Body of pancreas (tissue), 4 donors: ENCODE data around the gene MYO10. TPM values are rescaled to one million over a fixed set of nuclear protein-coding genes. Genes with fewer than 3 reads are reported as not detected.

Source experiments
- ATAC-seq: fragments of 150-250 bp; one replicate; pipeline ENCODE4 v1.9.1; 2016
- DNase-seq, 4 donors: peaks; one replicate each; pipeline ENCODE4 v3.0.0-alpha.2; 2019
- H3K27ac ChIP-seq, 4 donors: fragments of 200-600 bp; sonication (generic); 1 replicate in 3 of 4; 2 replicates in 1 of 4; pipeline versions ENCODE4 v1.5.1 to v1.6.1; 2016 to 2019; ENCODE audit warnings: mild to moderate bottlenecking in 1 of 4, mixed read lengths in 1 of 4, moderate library complexity in 1 of 4
- H3K27me3 ChIP-seq, 2 donors: fragments of 200-600 bp; sonication (generic); one replicate each; pipeline ENCODE4 v1.6.0; 2016; ENCODE audit warnings: mild to moderate bottlenecking in 1 of 2
- H3K36me3 ChIP-seq, 2 donors: fragments of 200-600 bp; sonication (generic); replicated peaks in 1 of 2; 2 replicates each; pipeline ENCODE4 v1.5.1; 2016; ENCODE audit warnings: low read depth in 2 of 2; ENCODE audit not compliant: insufficient read depth in 1 of 2
- H3K4me1 ChIP-seq: fragments of 200-600 bp; sonication (generic); one replicate; pipeline ENCODE4 v1.6.0; 2016
- H3K4me3 ChIP-seq, 2 donors: fragments of 200-600 bp; sonication (generic); 1 replicate in 1 of 2; 2 replicates in 1 of 2; pipeline ENCODE4 v1.5.1; 2016 to 2019
- H3K9me3 ChIP-seq, 3 donors: fragments of 200-600 bp; sonication (generic); 1 replicate in 2 of 3; 2 replicates in 1 of 3; pipeline ENCODE4 v1.5.1; 2016
- CTCF ChIP-seq, 7 experiments: fragments of 450-650 bp in 4 of 7; fragments of 200-600 bp in 3 of 7; sonication (generic) in 3 of 7; IDR thresholded peaks; one replicate each; pipeline ENCODE4 v1.5.1; 2016 to 2019; ENCODE audit warnings: antibody characterized with exemption in 7 of 7
- POLR2A ChIP-seq, 3 donors: fragments of 450-650 bp; IDR thresholded peaks; one replicate each; pipeline ENCODE4 v1.6.1; 2016; ENCODE audit warnings: antibody characterized with exemption in 3 of 3, mild to moderate bottlenecking in 2 of 3
- WGBS, 2 donors: methylation state at CpG; one replicate each; pipeline ENCODE4 v1.1.5; 2017; 5-methylcytosine and 5-hydroxymethylcytosine counted together
- intact Hi-C: fragments of 100-400 bp; cut with DNase I; formaldehyde crosslinking; loops from one replicate; pipeline ENCODE4 v1.15.1; 2023
- total RNA-seq, 2 donors: library from RNA; depleted of rRNA; stranded (reverse); fragments of >200 nt; gene quantifications; one replicate each; pipeline ENCODE4 v1.1.0, GENCODE V29; 2016

The MYO10 gene
- total RNA-seq, 2 donors from 2014 or later = 35.8 to 162 TPM

GRCh38 chr5:16884595-16884994 is 51.5 kb downstream of the MYO10 start:
- Histone ChIP-seq H3K9me3 (no peaks in the 10 kb centered on the region), H3K27ac (peak overlapping the region in 3 of 4 donors; percentile 54 to 71 (median 61)), H3K27me3 (no peaks in the 10 kb centered on the region), H3K36me3 (no peaks in the 10 kb centered on the region), H3K4me3 (no peak overlapping the region), H3K4me1 (peaks cover 95% of the 10 kb centered on the region)
- intact Hi-C loops = no loop called here
- WGBS, 2 donors = 7 to 22% methylated on average over 4 of the region's 4 CpGs
- ATAC-seq (peak; percentile 20), DNase-seq (no peak)
- TF ChIP-seq POLR2A (IDR thresholded peaks at IDR 0.05) = no peak
- TF ChIP-seq CTCF (IDR thresholded peaks at IDR 0.05) = no peak

GRCh38 chr5:16883806-16884205 is 52.3 kb downstream of the MYO10 start:
- 57 to 61% methylated on average over 6 of the region's 6 CpGs for WGBS, 2 donors
- Histone ChIP-seq H3K4me1 (peaks cover 95% of the 10 kb centered on the region), H3K27me3 (no peaks in the 10 kb centered on the region), H3K9me3 (no peaks in the 10 kb centered on the region), H3K27ac (peak overlapping the region; percentile 4 to 71 (median 45)), H3K4me3 (no peak overlapping the region), H3K36me3 (no peaks in the 10 kb centered on the region)
- DNase-seq (no peak), ATAC-seq (no peak)
- intact Hi-C loops = no loop called here
- TF ChIP-seq POLR2A (IDR thresholded peaks at IDR 0.05) = no peak
- no peak for TF ChIP-seq CTCF (IDR thresholded peaks at IDR 0.05)

- intact Hi-C loops = no loop called here
- Histone ChIP-seq H3K4me1 (peaks cover 95% of the 10 kb centered on the region), H3K36me3 (no peaks in the 10 kb centered on the region), H3K9me3 (no peaks in the 10 kb centered on the region), H3K4me3 (no peak overlapping the region), H3K27ac (peak overlapping the region in 2 of 4 donors; percentile 61 to 71), H3K27me3 (no peaks in the 10 kb centered on the region)
- TF ChIP-seq CTCF (IDR thresholded peaks at IDR 0.05) = no peak
- no peak for TF ChIP-seq POLR2A (IDR thresholded peaks at IDR 0.05)
- 87 to 89% methylated on average over 6 of the region's 6 CpGs for WGBS, 2 donors
- ATAC-seq (no peak), DNase-seq (no peak)
Observed at GRCh38 chr5:16883176-16883575, 52.9 kb downstream of the MYO10 start.

- H3K4me3 ChIP-seq = no peak overlapping the region
- H3K27me3 ChIP-seq = no peaks in the 10 kb centered on the region
- peak; percentile 95 for ATAC-seq
- H3K36me3 ChIP-seq = no peaks in the 10 kb centered on the region
- no peak for TF ChIP-seq CTCF (IDR thresholded peaks at IDR 0.05)
- TF ChIP-seq POLR2A (IDR thresholded peaks at IDR 0.05) = no peak
- intact Hi-C loops = no loop called here
- peak overlapping the region; percentile 56 to 85 (median 74) for H3K27ac ChIP-seq
- DNase-seq = peak; percentile 37 to 84 (median 62)
- WGBS, 2 donors = 14 to 15% methylated on average over 3 of the region's 3 CpGs
- no peaks in the 10 kb centered on the region for H3K9me3 ChIP-seq
- peaks cover 93% of the 10 kb centered on the region for H3K4me1 ChIP-seq
Observed at GRCh38 chr5:16881251-16881650, 54.8 kb downstream of the MYO10 start.

GRCh38 chr5:16880547-16880946 is 55.5 kb downstream of the MYO10 start:
- peaks cover 86% of the 10 kb centered on the region for H3K4me1 ChIP-seq
- TF ChIP-seq POLR2A (IDR thresholded peaks at IDR 0.05) = no peak
- no peak for TF ChIP-seq CTCF (IDR thresholded peaks at IDR 0.05)
- WGBS, 2 donors = 17 to 22% methylated on average over 3 of the region's 3 CpGs
- H3K27ac ChIP-seq = peak overlapping the region; percentile 56 to 85 (median 74)
- no peaks in the 10 kb centered on the region for H3K27me3 ChIP-seq
- no peaks in the 10 kb centered on the region for H3K9me3 ChIP-seq
- no peak for ATAC-seq
- H3K4me3 ChIP-seq = no peak overlapping the region
- DNase-seq = no peak
- no peaks in the 10 kb centered on the region for H3K36me3 ChIP-seq
- intact Hi-C loops = no loop called here
